ENCODE measurements around the gene INAFM1. TPM values are rescaled to one million over a fixed set of nuclear protein-coding genes. Genes with fewer than 3 reads are reported as not detected.

The INAFM1 gene
- 10 to 100 TPM in 2 of 4 donors, 1 to 10 TPM in 2; 6.6 to 13.5 (median 10.6) TPM for total RNA-seq

DNA sequence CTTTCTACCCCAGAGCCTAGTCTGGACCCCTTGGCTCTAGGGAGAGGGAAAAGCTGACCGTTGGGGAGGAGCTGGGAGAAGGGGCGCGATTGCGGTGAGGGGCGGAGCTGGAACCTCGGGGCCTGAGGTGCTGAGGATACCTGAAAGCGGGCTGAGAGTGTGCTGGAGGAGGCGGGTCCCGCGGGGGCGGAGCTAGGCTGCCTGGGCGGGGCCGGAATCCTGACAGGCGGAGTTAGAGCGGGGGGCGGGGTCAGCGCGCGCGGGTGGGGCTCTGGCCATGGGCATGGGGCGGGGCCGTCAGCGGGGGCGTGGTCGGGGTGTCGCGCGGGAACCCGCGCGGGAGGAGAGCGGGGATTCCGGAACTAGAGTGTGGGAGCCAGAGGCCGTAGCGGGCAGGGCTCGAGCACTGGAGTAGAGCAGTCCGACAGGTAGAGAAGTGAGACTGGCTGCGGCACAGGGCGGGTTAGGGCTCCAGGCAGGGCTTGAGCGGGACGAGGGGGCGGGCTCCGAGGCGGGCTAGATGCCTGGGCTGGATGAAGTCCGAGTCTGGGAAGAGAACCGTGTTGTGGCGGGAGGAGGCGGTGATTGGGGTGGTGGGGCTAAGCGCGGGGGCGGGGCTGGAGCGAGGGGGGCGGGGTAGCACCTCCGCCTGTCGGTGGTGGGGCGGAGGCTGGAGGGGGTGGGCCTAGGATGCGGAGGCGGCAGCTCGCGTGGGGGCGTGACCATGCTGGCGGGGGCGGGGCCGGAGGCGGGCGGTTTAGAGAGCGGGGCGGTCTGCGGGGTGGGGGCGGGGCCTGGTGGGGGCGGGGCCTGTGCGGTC lies at the start of gene INAFM1:
INAFM1 (plus strand) TSS at position 815 of the 820 bp plus-strand sequence. CDS start 35 bp downstream, outside the sequence.
- TF ChIP-seq EP300 (IDR thresholded peaks at IDR 0.05), result no peak
- TF ChIP-seq POLR2AphosphoS5 (IDR thresholded peaks at IDR 0.05), result peak in 2 of 3 donors; percentile 48 to 64
- TF ChIP-seq POLR2A (IDR thresholded peaks at IDR 0.05), result no peak
- TF ChIP-seq CTCF (IDR thresholded peaks at IDR 0.05), result no peak
- peak; percentile 99 for DNase-seq (ENCODE audit: low spot score in 2 of 2)
- Histone ChIP-seq H3K9me3 (no peaks in the 10 kb centered on the region), H3K4me1 (peaks cover 35% of the 10 kb centered on the region), H3K4me3 (peak within 1 kb of the TSS; percentile 64), H3K27ac (peak within 1 kb of the TSS; percentile 96), H3K27me3 (no peaks in the 10 kb centered on the region), H3K36me3 (peaks cover 19% of the 10 kb centered on the region)
- under 1% methylated on average over 44 of the region's 72 CpGs for WGBS

GRCh38 chr19:47225746-47226425 lies 48.8 kb upstream of the INAFM1 start:
- WGBS, result 4% methylated on average over 28 of the region's 59 CpGs
- Histone ChIP-seq H3K36me3 (peaks cover 26% of the 10 kb centered on the region), H3K27me3 (no peaks in the 10 kb centered on the region), H3K27ac (peak overlapping the region; percentile 96), H3K4me1 (peaks cover 47% of the 10 kb centered on the region), H3K4me3 (peak overlapping the region; percentile 93), H3K9me3 (no peaks in the 10 kb centered on the region)
- peak; percentile 91 to 93 for DNase-seq (ENCODE audit: low spot score in 2 of 2)
- TF ChIP-seq POLR2A (IDR thresholded peaks at IDR 0.05) (peak; percentile 100), POLR2AphosphoS5 (IDR thresholded peaks at IDR 0.05) (peak; percentile 96 to 99 (median 98)), EP300 (IDR thresholded peaks at IDR 0.05) (no peak), CTCF (IDR thresholded peaks at IDR 0.05) (peak in 1 of 2 donors; percentile 70)

DNA sequence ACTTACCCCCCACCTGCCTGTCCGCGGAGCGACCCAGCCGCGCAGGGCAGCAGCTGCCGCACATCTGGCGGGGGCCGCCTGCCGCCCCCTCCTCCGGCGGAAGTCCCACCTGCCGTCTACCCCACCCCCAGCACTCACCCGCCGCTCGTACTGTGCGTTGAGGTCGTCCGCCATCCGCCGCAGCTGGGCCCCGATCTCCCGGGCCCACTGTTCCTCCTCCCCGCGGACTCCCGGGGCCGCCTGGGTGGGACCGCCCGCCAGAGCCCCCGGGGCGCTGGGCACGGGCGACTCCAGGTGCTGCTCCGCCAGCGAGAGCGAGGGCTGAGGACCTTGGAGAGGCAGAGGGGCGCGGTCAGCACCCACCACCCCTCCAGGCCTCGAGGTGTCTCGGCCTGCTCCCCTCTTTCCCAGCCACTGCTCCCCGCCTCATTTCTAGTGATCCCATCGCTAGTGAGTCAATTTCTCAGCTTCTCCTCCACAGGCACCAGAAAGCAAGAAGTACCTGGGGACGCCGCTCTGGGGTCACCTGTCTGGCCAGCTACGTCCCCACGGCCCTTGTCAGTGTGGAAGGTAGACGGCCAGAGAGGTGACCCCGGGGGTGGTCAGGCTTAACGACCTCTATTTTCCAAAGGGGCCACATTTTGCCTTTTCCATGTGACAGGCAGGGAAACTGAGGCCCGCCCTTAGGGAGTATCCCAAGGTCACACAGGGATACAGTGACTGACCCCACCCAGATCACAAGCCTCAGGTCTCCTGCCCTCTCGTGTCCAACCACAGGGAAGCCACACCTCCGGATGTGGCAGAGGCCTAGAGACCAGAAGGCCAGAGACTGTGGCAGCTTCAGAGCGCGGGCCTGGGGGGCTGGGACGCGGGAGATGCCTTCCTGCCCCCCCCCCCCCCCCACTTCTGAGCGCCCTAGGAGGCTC lies 48.0 kb upstream of the INAFM1 start:
- peaks cover 18% of the 10 kb centered on the region for H3K36me3 ChIP-seq
- H3K4me1 ChIP-seq, result peaks cover 52% of the 10 kb centered on the region
- peak; percentile 91 to 94 for DNase-seq (ENCODE audit: low spot score in 2 of 2)
- H3K27me3 ChIP-seq, result no peaks in the 10 kb centered on the region
- H3K27ac ChIP-seq, result peak overlapping the region; percentile 96
- H3K4me3 ChIP-seq, result peak overlapping the region; percentile 93
- no peaks in the 10 kb centered on the region for H3K9me3 ChIP-seq
- 9% methylated on average over 13 of the region's 56 CpGs for WGBS
- no peak for TF ChIP-seq POLR2A (IDR thresholded peaks at IDR 0.05)
- TF ChIP-seq CTCF (IDR thresholded peaks at IDR 0.05), result no peak
- TF ChIP-seq EP300 (IDR thresholded peaks at IDR 0.05), result no peak
- no peak for TF ChIP-seq POLR2AphosphoS5 (IDR thresholded peaks at IDR 0.05)

- H3K27ac ChIP-seq, result peak overlapping the region; percentile 96
- TF ChIP-seq POLR2A (IDR thresholded peaks at IDR 0.05) (no peak), CTCF (IDR thresholded peaks at IDR 0.05) (no peak), EP300 (IDR thresholded peaks at IDR 0.05) (no peak), POLR2AphosphoS5 (IDR thresholded peaks at IDR 0.05) (peak in 1 of 3 donors; percentile 7)
- DNase-seq (ENCODE audit: low spot score in 2 of 2), result peak; percentile 97
- H3K4me3 ChIP-seq, result peak overlapping the region; percentile 93
- peaks cover 9% of the 10 kb centered on the region for H3K36me3 ChIP-seq
- H3K4me1 ChIP-seq, result peaks cover 61% of the 10 kb centered on the region
- no peaks in the 10 kb centered on the region for H3K27me3 ChIP-seq
- H3K9me3 ChIP-seq, result no peaks in the 10 kb centered on the region
- 7% methylated on average over 7 of the region's 27 CpGs for WGBS
Observed at GRCh38 chr19:47227352-47228167, 47.1 kb upstream of the INAFM1 start.
